ENCODE measurements around the gene VIT.

GRCh38 chr2:36653155-36653554 is 43.4 kb upstream of the VIT start:
- TF ChIP-seq, protein P1, sequence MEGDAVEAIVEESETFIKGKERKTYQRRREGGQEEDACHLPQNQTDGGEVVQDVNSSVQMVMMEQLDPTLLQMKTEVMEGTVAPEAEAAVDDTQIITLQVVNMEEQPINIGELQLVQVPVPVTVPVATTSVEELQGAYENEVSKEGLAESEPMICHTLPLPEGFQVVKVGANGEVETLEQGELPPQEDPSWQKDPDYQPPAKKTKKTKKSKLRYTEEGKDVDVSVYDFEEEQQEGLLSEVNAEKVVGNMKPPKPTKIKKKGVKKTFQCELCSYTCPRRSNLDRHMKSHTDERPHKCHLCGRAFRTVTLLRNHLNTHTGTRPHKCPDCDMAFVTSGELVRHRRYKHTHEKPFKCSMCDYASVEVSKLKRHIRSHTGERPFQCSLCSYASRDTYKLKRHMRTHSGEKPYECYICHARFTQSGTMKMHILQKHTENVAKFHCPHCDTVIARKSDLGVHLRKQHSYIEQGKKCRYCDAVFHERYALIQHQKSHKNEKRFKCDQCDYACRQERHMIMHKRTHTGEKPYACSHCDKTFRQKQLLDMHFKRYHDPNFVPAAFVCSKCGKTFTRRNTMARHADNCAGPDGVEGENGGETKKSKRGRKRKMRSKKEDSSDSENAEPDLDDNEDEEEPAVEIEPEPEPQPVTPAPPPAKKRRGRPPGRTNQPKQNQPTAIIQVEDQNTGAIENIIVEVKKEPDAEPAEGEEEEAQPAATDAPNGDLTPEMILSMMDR (IDR thresholded peaks at IDR 0.05), result no peak
- no peak for TF ChIP-seq POLR2AphosphoS5 (IDR thresholded peaks at IDR 0.05)
- no peak for TF ChIP-seq POLR2A (IDR thresholded peaks at IDR 0.05)

Measured in prostate gland (tissue), 2 donors.